ENCODE data around the gene STAT1.
"Not testable (repeated sequence)": the region's sequence is repeated elsewhere in the genome, so short reads cannot be mapped to it uniquely, and the experiment has no call there.

The STAT1 gene

GRCh38 chr2:190963088-190963487 is 50.9 kb downstream of the STAT1 start:
- Histone ChIP-seq H4K20me1 (ENCODE audit: insufficient read depth) (no peaks in the 10 kb centered on the region), H3K27me3 (ENCODE audit: insufficient read depth, low read depth) (no peaks in the 10 kb centered on the region), H3K36me3 (ENCODE audit: insufficient read depth) (0 out of 2 replicates have a peak, but pooled peaks cover 6% of the 10 kb centered on the region), H3K79me2 (ENCODE audit: insufficient read depth, low read depth) (no peaks in the 10 kb centered on the region), H3K9ac (no peak overlapping the region), H3K4me3 (IDR thresholded peaks at IDR 0.05; ENCODE audit: insufficient read depth, low read depth, low read length) (no peak overlapping the region), H3K4me1 (ENCODE audit: low read depth, poor library complexity, severe bottlenecking) (peaks cover 34% of the 10 kb centered on the region), H3K27ac (no peak overlapping the region), H3K4me2 (no peak overlapping the region), H2AFZ (ENCODE audit: low read depth) (no peak overlapping the region)
- no peak for TF ChIP-seq CTCF (conservative IDR thresholded peaks at IDR 0.05; ENCODE audit: low read depth, low read length)

GRCh38 chr2:190961918-190962487 is 52.0 kb downstream of the STAT1 start:
- H3K4me3 ChIP-seq (IDR thresholded peaks at IDR 0.05; ENCODE audit: insufficient read depth, low read depth, low read length) = no peak overlapping the region
- no peak overlapping the region for H2AFZ ChIP-seq (ENCODE audit: low read depth)
- H3K79me2 ChIP-seq (ENCODE audit: insufficient read depth, low read depth) = no peaks in the 10 kb centered on the region
- H3K27ac ChIP-seq = no peak overlapping the region
- no peak for TF ChIP-seq CTCF (conservative IDR thresholded peaks at IDR 0.05; ENCODE audit: low read depth, low read length)
- peak overlapping the region; percentile 11; the same call in 1 of the 2 replicates for H3K4me2 ChIP-seq
- no peak overlapping the region for H3K9ac ChIP-seq
- no peaks in the 10 kb centered on the region for H4K20me1 ChIP-seq (ENCODE audit: insufficient read depth)
- peaks cover 34% of the 10 kb centered on the region for H3K4me1 ChIP-seq (ENCODE audit: low read depth, poor library complexity, severe bottlenecking)
- H3K27me3 ChIP-seq (ENCODE audit: insufficient read depth, low read depth) = no peaks in the 10 kb centered on the region
- 0 out of 2 replicates have a peak, but pooled peaks cover 6% of the 10 kb centered on the region for H3K36me3 ChIP-seq (ENCODE audit: insufficient read depth)

- H3K4me2 ChIP-seq; H3K36me3 ChIP-seq (ENCODE audit: insufficient read depth): not testable (repeated sequence)
Measured at GRCh38 chr2:190961117-190961516, 52.9 kb downstream of the STAT1 start.

GRCh38 chr2:190959911-190960788 is 53.8 kb downstream of the STAT1 start:
- Histone ChIP-seq H3K9ac (no peak overlapping the region), H3K36me3 (ENCODE audit: insufficient read depth) (0 out of 2 replicates have a peak, but pooled peaks cover under 1% of the 10 kb centered on the region), H3K27me3 (ENCODE audit: insufficient read depth, low read depth) (no peaks in the 10 kb centered on the region), H3K4me2 (no peak overlapping the region), H2AFZ (ENCODE audit: low read depth) (no peak overlapping the region), H3K27ac (no peak overlapping the region), H3K4me1 (ENCODE audit: low read depth, poor library complexity, severe bottlenecking) (peaks cover 30% of the 10 kb centered on the region), H3K4me3 (IDR thresholded peaks at IDR 0.05; ENCODE audit: insufficient read depth, low read depth, low read length) (no peak overlapping the region), H4K20me1 (ENCODE audit: insufficient read depth) (no peaks in the 10 kb centered on the region), H3K79me2 (ENCODE audit: insufficient read depth, low read depth) (no peaks in the 10 kb centered on the region)
- no peak for TF ChIP-seq CTCF (conservative IDR thresholded peaks at IDR 0.05; ENCODE audit: low read depth, low read length)

More at GRCh38 chr2:190961117-190961516, 52.9 kb downstream of the STAT1 start:
- not testable (repeated sequence) for H4K20me1 ChIP-seq (ENCODE audit: insufficient read depth); H3K27me3 ChIP-seq (ENCODE audit: insufficient read depth, low read depth); H3K9ac ChIP-seq; H3K4me3 ChIP-seq (IDR thresholded peaks at IDR 0.05; ENCODE audit: insufficient read depth, low read depth, low read length); H2AFZ ChIP-seq (ENCODE audit: low read depth); H3K79me2 ChIP-seq (ENCODE audit: insufficient read depth, low read depth); H3K27ac ChIP-seq
- peaks cover 34% of the 10 kb centered on the region for H3K4me1 ChIP-seq (ENCODE audit: low read depth, poor library complexity, severe bottlenecking)
